Spinal cord (tissue), 10 donors: ENCODE measurements around the gene UMPS. TPM values are rescaled to one million over a fixed set of nuclear protein-coding genes. Genes with fewer than 3 reads are reported as not detected.
A peak's percentile ranks its signal among the peaks of the same experiment; 100 is the strongest.
"Not testable (repeated sequence)": the region's sequence is repeated elsewhere in the genome, so short reads cannot be mapped to it uniquely, and the experiment has no call there.

Experiments used
- DNase-seq, 6 donors: peaks; one replicate each; pipeline versions ENCODE4 v3.0.0 to v3.0.0-alpha.2; 2013 to 2015; ENCODE audit warnings: low spot score in 6 of 6, low read depth in 4 of 6
- H3K27ac ChIP-seq: one replicate; pipeline ENCODE4 v1.5.1; 2013; ENCODE audit warnings: low read depth, low read length, control low read depth
- H3K27me3 ChIP-seq: one replicate; pipeline ENCODE4 v1.6.1; 2013; ENCODE audit warnings: low read length; ENCODE audit not compliant: control insufficient read depth, insufficient read depth
- H3K36me3 ChIP-seq: one replicate; pipeline ENCODE4 v1.6.1; 2013; ENCODE audit warnings: low read length; ENCODE audit not compliant: control insufficient read depth, insufficient read depth
- H3K4me1 ChIP-seq: one replicate; pipeline ENCODE4 v1.6.1; 2013; ENCODE audit warnings: low read length; ENCODE audit not compliant: control insufficient read depth, insufficient read depth
- H3K4me3 ChIP-seq: one replicate; pipeline ENCODE4 v1.5.1; 2013; ENCODE audit warnings: low read depth, low read length, control low read depth
- H3K9me3 ChIP-seq: one replicate; pipeline ENCODE4 v1.6.1; 2013; ENCODE audit warnings: low read length; ENCODE audit not compliant: control insufficient read depth, insufficient read depth
- WGBS: methylation state at CpG from one replicate; pipeline ENCODE4 v1.1.5; 2013; ENCODE audit warnings: missing lambda C conversion rate; ENCODE audit not compliant: insufficient coverage; 5-methylcytosine and 5-hydroxymethylcytosine counted together
- polyA plus RNA-seq, 2 donors: library from polyadenylated mRNA; unstranded; fragments of 120-200 nt; gene quantifications; one replicate each; pipeline ENCODE4 v1.2.1, GENCODE V29; 2013; ENCODE audit not compliant: insufficient read length in 2 of 2
- total RNA-seq, 2 donors: library from RNA; depleted of rRNA in 1 of 2; stranded (reverse); fragments of 120-200 nt in 1 of 2; fragments of >200 nt in 1 of 2; gene quantifications; one replicate each; pipeline versions ENCODE4 v1.2.3 to v1.2.4, GENCODE V29; 2013 to 2014
- donor health status: healthy.

Gene UMPS
- total and polyA plus RNA-seq, 4 donors, result 24.0 to 33.6 (median 31.5) TPM

- Histone ChIP-seq H3K4me1 (peaks cover 67% of the 10 kb centered on the region), H3K4me3 (no peak overlapping the region), H3K36me3 (peaks cover 28% of the 10 kb centered on the region), H3K9me3 (no peaks in the 10 kb centered on the region), H3K27ac (no peak overlapping the region), H3K27me3 (no peaks in the 10 kb centered on the region)
- no peak for DNase-seq
- WGBS, result 85% methylated on average over 7 of the region's 9 CpGs
Measured at GRCh38 chr3:124775877-124776276, 45.6 kb downstream of the UMPS start.

GRCh38 chr3:124776856-124777255 is 46.6 kb downstream of the UMPS start:
- 84% methylated on average over 4 of the region's 5 CpGs for WGBS
- Histone ChIP-seq H3K27ac (no peak overlapping the region), H3K9me3 (no peaks in the 10 kb centered on the region), H3K36me3 (peaks cover 28% of the 10 kb centered on the region), H3K27me3 (no peaks in the 10 kb centered on the region), H3K4me3 (no peak overlapping the region), H3K4me1 (peaks cover 71% of the 10 kb centered on the region)
- DNase-seq, result no peak

- no peak overlapping the region for H3K27ac ChIP-seq
- peaks cover 65% of the 10 kb centered on the region for H3K4me1 ChIP-seq
Measured at GRCh38 chr3:124777762-124778470, 47.7 kb downstream of the UMPS start.

GRCh38 chr3:124779116-124779515 is 48.9 kb downstream of the UMPS start:
- peaks cover 25% of the 10 kb centered on the region for H3K36me3 ChIP-seq
- no peak overlapping the region for H3K4me3 ChIP-seq
- peaks cover 54% of the 10 kb centered on the region for H3K4me1 ChIP-seq
- H3K9me3 ChIP-seq, result no peaks in the 10 kb centered on the region
- H3K27ac ChIP-seq, result no peak overlapping the region
- no peak for DNase-seq
- H3K27me3 ChIP-seq, result no peaks in the 10 kb centered on the region
- WGBS, result 96% methylated on average over 5 of the region's 7 CpGs

More at GRCh38 chr3:124777762-124778470, 47.7 kb downstream of the UMPS start:
- Histone ChIP-seq H3K36me3 (peaks cover 28% of the 10 kb centered on the region), H3K9me3 (no peaks in the 10 kb centered on the region), H3K27me3 (no peaks in the 10 kb centered on the region), H3K4me3 (no peak overlapping the region)
- no peak for DNase-seq
- 89% methylated on average over 3 of the region's 5 CpGs for WGBS

GRCh38 chr3:124779751-124780191 is 49.5 kb downstream of the UMPS start:
- peaks cover 47% of the 10 kb centered on the region for H3K4me1 ChIP-seq
- peak overlapping the region; percentile 67 for H3K27ac ChIP-seq

GRCh38 chr3:124780356-124780755 is 50.1 kb downstream of the UMPS start:
- 29% methylated on average over 6 of the region's 8 CpGs for WGBS
- H3K9me3 ChIP-seq, result no peaks in the 10 kb centered on the region
- H3K4me1 ChIP-seq, result peaks cover 44% of the 10 kb centered on the region
- H3K27ac ChIP-seq, result peak overlapping the region; percentile 67
- no peaks in the 10 kb centered on the region for H3K27me3 ChIP-seq
- no peak overlapping the region for H3K4me3 ChIP-seq
- H3K36me3 ChIP-seq, result peaks cover 23% of the 10 kb centered on the region
- peak in 2 of 6 donors; percentile 48 to 73 for DNase-seq

More at GRCh38 chr3:124779751-124780191, 49.5 kb downstream of the UMPS start:
- Histone ChIP-seq H3K36me3 (peaks cover 26% of the 10 kb centered on the region), H3K9me3 (no peaks in the 10 kb centered on the region), H3K27me3 (no peaks in the 10 kb centered on the region), H3K4me3 (no peak overlapping the region)
- DNase-seq, result no peak
- WGBS, result 62% methylated on average over 8 of the region's 9 CpGs

- peak overlapping the region; percentile 67 for H3K27ac ChIP-seq
- H3K4me1 ChIP-seq, result peaks cover 44% of the 10 kb centered on the region
- H3K4me3 ChIP-seq, result no peak overlapping the region
- DNase-seq, result peak in 3 of 6 donors; percentile 44 to 82 (median 72)
- H3K9me3 ChIP-seq, result no peaks in the 10 kb centered on the region
- no peaks in the 10 kb centered on the region for H3K27me3 ChIP-seq
- H3K36me3 ChIP-seq, result peaks cover 19% of the 10 kb centered on the region
- WGBS, result 22% methylated on average over 11 of the region's 15 CpGs
Measured at GRCh38 chr3:124780761-124781475, 50.7 kb downstream of the UMPS start.

GRCh38 chr3:124781476-124782376 is 51.5 kb downstream of the UMPS start:
- H3K27ac ChIP-seq, result peak overlapping the region; percentile 67
- WGBS, result 92% methylated on average over 2 of the region's 8 CpGs
- H3K4me1 ChIP-seq, result peaks cover 44% of the 10 kb centered on the region
- H3K4me3 ChIP-seq, result no peak overlapping the region
- no peaks in the 10 kb centered on the region for H3K27me3 ChIP-seq
- DNase-seq, result no peak
- peaks cover 16% of the 10 kb centered on the region for H3K36me3 ChIP-seq
- H3K9me3 ChIP-seq, result no peaks in the 10 kb centered on the region

GRCh38 chr3:124782377-124782712 is 52.1 kb downstream of the UMPS start:
- peaks cover 40% of the 10 kb centered on the region for H3K4me1 ChIP-seq
- H3K36me3 ChIP-seq, result peaks cover 11% of the 10 kb centered on the region
- H3K4me3 ChIP-seq, H3K27me3 ChIP-seq, DNase-seq, H3K27ac ChIP-seq, H3K9me3 ChIP-seq: not testable (repeated sequence)
- 71% methylated on average over 2 of the region's 6 CpGs for WGBS
